Keratinocyte (primary cell): Measurements from ENCODE around the gene ZMIZ1. TPM values are rescaled to one million over a fixed set of nuclear protein-coding genes. Genes with fewer than 3 reads are reported as not detected.

Experiments
- DNase-seq: peaks from one replicate; pipeline ENCODE4 v3.0.0-alpha.2; 2011; ENCODE audit warnings: low read depth, missing footprints, low spot score
- FAIRE-seq: peaks from 2 replicates; lab custom pipeline; 2011; peaks lifted over from hg19 to GRCh38; lab: Jason Lieb, UNC
- H2AFZ ChIP-seq: 2 replicates; pipeline ENCODE4 v1.6.0; 2012; ENCODE audit warnings: low read length, control low read depth, inconsistent platforms; ENCODE audit not compliant: control insufficient read depth
- H3K27ac ChIP-seq: 2 replicates; pipeline ENCODE4 v1.5.1; 2011; ENCODE audit warnings: low read length; ENCODE audit not compliant: control insufficient read depth, insufficient read depth
- H3K27me3 ChIP-seq: 3 replicates; pipeline ENCODE4 v1.6.0; 2011; ENCODE audit warnings: low read length; ENCODE audit not compliant: control insufficient read depth, insufficient read depth; ENCODE audit errors: extremely low read depth
- H3K36me3 ChIP-seq, 2 experiments: 2 replicates in 1 of 2; 3 replicates in 1 of 2; pipeline ENCODE4 v1.5.1; 2011; ENCODE audit warnings: low read length in 2 of 2, mild to moderate bottlenecking in 1 of 2; ENCODE audit not compliant: control insufficient read depth in 2 of 2, insufficient read depth in 2 of 2; ENCODE audit errors: extremely low read depth in 1 of 2
- H3K4me1 ChIP-seq: 3 replicates; pipeline ENCODE4 v1.5.1; 2011; ENCODE audit warnings: low read length; ENCODE audit not compliant: control insufficient read depth, insufficient read depth; ENCODE audit errors: extremely low read depth
- H3K4me2 ChIP-seq: 3 replicates; pipeline ENCODE4 v1.6.0; 2011; ENCODE audit warnings: low read depth, low read length; ENCODE audit not compliant: control insufficient read depth, insufficient read depth; ENCODE audit errors: extremely low read depth
- H3K4me3 ChIP-seq, 3 experiments: fragments of 200-600 bp in 1 of 3; sonication (generic) in 1 of 3; 2 replicates in 2 of 3; 3 replicates in 1 of 3; pipeline ENCODE4 v1.5.1; 2011 to 2016; ENCODE audit warnings: low read length in 3 of 3, mild to moderate bottlenecking in 3 of 3, control low read depth in 2 of 3, inconsistent platforms in 1 of 3, low read depth in 1 of 3, mixed read lengths in 1 of 3, mixed run types in 1 of 3, moderate library complexity in 1 of 3; ENCODE audit not compliant: control insufficient read depth in 2 of 3, insufficient read depth in 2 of 3; ENCODE audit errors: extremely low read depth in 1 of 3
- H3K79me2 ChIP-seq: 2 replicates; pipeline ENCODE4 v1.6.0; 2012; ENCODE audit warnings: low read length; ENCODE audit not compliant: control insufficient read depth, insufficient read depth
- H3K9ac ChIP-seq: 3 replicates; pipeline ENCODE4 v1.6.0; 2011; ENCODE audit warnings: low read length; ENCODE audit not compliant: control insufficient read depth, insufficient read depth; ENCODE audit errors: extremely low read depth
- H3K9me1 ChIP-seq: 3 replicates; pipeline ENCODE4 v1.6.0; 2011; ENCODE audit warnings: low read length; ENCODE audit not compliant: control insufficient read depth, insufficient read depth; ENCODE audit errors: extremely low read depth
- H3K9me3 ChIP-seq: 2 replicates; pipeline ENCODE4 v1.5.1; 2012; ENCODE audit warnings: low read depth, low read length; ENCODE audit not compliant: control insufficient read depth
- H4K20me1 ChIP-seq: 3 replicates; pipeline ENCODE4 v1.6.0; 2011; ENCODE audit warnings: low read length; ENCODE audit not compliant: control insufficient read depth, insufficient read depth; ENCODE audit errors: extremely low read depth
- EZH2 ChIP-seq: IDR thresholded peaks from one replicate; pipeline ENCODE4 v1.6.1; 2012; ENCODE audit warnings: inconsistent platforms, mild to moderate bottlenecking, low read length, moderate library complexity
- dilution Hi-C: fragments of 300-500 bp; cut with MboI; formaldehyde crosslinking; loops from one replicate; pipeline ENCODE4 v1.7.0; 2020; ENCODE audit warnings: low sequenced_read_pairs; ENCODE audit not compliant: extremely low pct_ligation_motif_present
- polyA plus RNA-seq, 5 experiments: library from polyadenylated mRNA; depleted of rRNA in 3 of 5; stranded (reverse) in 3 of 5; stranded (forward) in 1 of 5; unstranded in 1 of 5; fragments of >200 nt; gene quantifications; 1 replicate in 1 of 5; 2 replicates in 3 of 5; 3 replicates in 1 of 5; pipeline versions ENCODE4 v1.2.1 to v1.2.3, GENCODE V29; 2011 to 2012; ENCODE audit warnings: missing spikeins in 2 of 5, low read depth in 1 of 5, low replicate concordance in 1 of 5
- TF ChIP-seq, protein P1 (sequence below), 3 experiments: IDR thresholded peaks in 1 of 3; conservative IDR thresholded peaks in 1 of 3; optimal IDR thresholded peaks in 1 of 3; 2 replicates in 2 of 3; 3 replicates in 1 of 3; pipeline versions ENCODE3 to v1.5.1; 2011; ENCODE audit warnings: low read length in 3 of 3, mild to moderate bottlenecking in 3 of 3, moderate library complexity in 2 of 3, control low read depth in 1 of 3, inconsistent platforms in 1 of 3; ENCODE audit not compliant: insufficient read depth in 2 of 3; ENCODE audit errors: extremely low read depth in 1 of 3

Gene ZMIZ1
- polyA plus RNA-seq, 1 donor (not counting 4 experiments of a cell fraction or from before 2014, with no cell fraction given): 1.8 TPM

DNA sequence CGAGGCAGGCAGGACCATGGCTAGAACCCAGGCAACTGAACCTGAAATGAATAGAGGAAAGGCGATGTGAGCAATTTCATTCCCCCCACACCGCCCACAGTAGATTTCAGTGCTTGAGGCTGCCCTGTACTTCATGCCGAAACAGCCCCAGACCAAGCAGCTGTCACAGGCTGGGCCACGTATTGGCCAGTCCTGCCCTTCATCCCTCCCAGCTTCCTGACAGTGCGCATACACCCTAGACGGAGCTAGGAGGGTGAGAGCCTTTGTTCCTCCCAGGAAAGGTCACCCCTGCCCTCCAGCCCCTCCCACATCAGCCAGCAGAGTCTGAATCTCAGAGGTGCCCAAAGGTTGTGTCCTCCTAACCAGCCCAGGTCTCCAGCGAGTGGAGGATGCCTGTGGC, 98.8 kb downstream of the ZMIZ1 start:
- H4K20me1 ChIP-seq: no peaks in the 10 kb centered on the region
- no peak for DNase-seq
- no peak overlapping the region for H3K27ac ChIP-seq
- no peak for FAIRE-seq
- dilution Hi-C loops: no loop called here
- H3K4me3 ChIP-seq: no peak overlapping the region
- H2AFZ ChIP-seq: no peak overlapping the region
- no peaks in the 10 kb centered on the region for H3K27me3 ChIP-seq
- no peaks in the 10 kb centered on the region for H3K4me1 ChIP-seq
- peaks cover 2 to 13% of the 10 kb centered on the region in 2 experiments for H3K36me3 ChIP-seq
- no peaks in the 10 kb centered on the region for H3K9me1 ChIP-seq
- H3K79me2 ChIP-seq: no peaks in the 10 kb centered on the region
- TF ChIP-seq EZH2: no peak
- TF ChIP-seq, protein P1, sequence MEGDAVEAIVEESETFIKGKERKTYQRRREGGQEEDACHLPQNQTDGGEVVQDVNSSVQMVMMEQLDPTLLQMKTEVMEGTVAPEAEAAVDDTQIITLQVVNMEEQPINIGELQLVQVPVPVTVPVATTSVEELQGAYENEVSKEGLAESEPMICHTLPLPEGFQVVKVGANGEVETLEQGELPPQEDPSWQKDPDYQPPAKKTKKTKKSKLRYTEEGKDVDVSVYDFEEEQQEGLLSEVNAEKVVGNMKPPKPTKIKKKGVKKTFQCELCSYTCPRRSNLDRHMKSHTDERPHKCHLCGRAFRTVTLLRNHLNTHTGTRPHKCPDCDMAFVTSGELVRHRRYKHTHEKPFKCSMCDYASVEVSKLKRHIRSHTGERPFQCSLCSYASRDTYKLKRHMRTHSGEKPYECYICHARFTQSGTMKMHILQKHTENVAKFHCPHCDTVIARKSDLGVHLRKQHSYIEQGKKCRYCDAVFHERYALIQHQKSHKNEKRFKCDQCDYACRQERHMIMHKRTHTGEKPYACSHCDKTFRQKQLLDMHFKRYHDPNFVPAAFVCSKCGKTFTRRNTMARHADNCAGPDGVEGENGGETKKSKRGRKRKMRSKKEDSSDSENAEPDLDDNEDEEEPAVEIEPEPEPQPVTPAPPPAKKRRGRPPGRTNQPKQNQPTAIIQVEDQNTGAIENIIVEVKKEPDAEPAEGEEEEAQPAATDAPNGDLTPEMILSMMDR (optimal IDR thresholded peaks at IDR 0.05 in 1 of 3, IDR thresholded peaks at IDR 0.05 in 1 of 3, conservative IDR thresholded peaks at IDR 0.05 in 1 of 3; ENCODE audit: extremely low read depth in 1 of 3, insufficient read depth in 2 of 3, low read length in 3 of 3): no peak
- no peak overlapping the region for H3K9ac ChIP-seq
- no peak overlapping the region for H3K4me2 ChIP-seq
- no peaks in the 10 kb centered on the region for H3K9me3 ChIP-seq

DNA sequence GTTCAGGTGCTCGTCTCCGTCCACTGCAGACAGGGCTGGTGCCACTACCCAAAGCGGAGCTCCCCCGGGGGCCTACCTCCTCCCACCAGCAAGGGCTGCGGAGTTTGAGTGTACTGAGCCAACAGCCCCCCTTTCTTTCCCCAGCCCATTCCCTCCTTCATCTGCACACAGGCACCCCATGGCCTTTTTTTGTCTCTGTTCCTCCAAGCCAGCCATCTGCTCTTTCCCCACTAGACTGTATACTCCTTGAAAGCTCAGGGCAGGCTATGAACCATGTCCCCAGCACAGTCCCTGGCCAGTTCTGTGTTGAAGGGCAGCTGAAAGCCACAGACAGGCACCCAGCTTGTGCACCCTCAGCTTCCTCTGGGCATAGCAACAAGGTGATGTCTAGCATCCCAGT, 99.4 kb downstream of the ZMIZ1 start:
- TF ChIP-seq, protein P1 (optimal IDR thresholded peaks at IDR 0.05 in 1 of 3, IDR thresholded peaks at IDR 0.05 in 1 of 3, conservative IDR thresholded peaks at IDR 0.05 in 1 of 3; ENCODE audit: extremely low read depth in 1 of 3, insufficient read depth in 2 of 3, low read length in 3 of 3): no peak
- H3K27ac ChIP-seq: no peak overlapping the region
- no peak overlapping the region for H3K9ac ChIP-seq
- dilution Hi-C loops: no loop called here
- H4K20me1 ChIP-seq: no peaks in the 10 kb centered on the region
- FAIRE-seq: no peak
- H3K9me1 ChIP-seq: no peaks in the 10 kb centered on the region
- DNase-seq: no peak
- no peaks in the 10 kb centered on the region for H3K9me3 ChIP-seq
- no peaks in the 10 kb centered on the region for H3K27me3 ChIP-seq
- H3K4me3 ChIP-seq: no peak overlapping the region
- H3K36me3 ChIP-seq: peaks cover 2 to 13% of the 10 kb centered on the region in 2 experiments
- no peak overlapping the region for H3K4me2 ChIP-seq
- no peaks in the 10 kb centered on the region for H3K79me2 ChIP-seq
- H2AFZ ChIP-seq: no peak overlapping the region
- no peaks in the 10 kb centered on the region for H3K4me1 ChIP-seq
